SKM-1 (cell line): ENCODE results near the gene MARCHF3.

Source experiments
- DNase-seq: peaks from one replicate; lab custom pipeline; 2025; ENCODE audit not compliant: unreplicated experiment; lab: John Stamatoyannopoulos, UW

MARCHF3 gene

DNA sequence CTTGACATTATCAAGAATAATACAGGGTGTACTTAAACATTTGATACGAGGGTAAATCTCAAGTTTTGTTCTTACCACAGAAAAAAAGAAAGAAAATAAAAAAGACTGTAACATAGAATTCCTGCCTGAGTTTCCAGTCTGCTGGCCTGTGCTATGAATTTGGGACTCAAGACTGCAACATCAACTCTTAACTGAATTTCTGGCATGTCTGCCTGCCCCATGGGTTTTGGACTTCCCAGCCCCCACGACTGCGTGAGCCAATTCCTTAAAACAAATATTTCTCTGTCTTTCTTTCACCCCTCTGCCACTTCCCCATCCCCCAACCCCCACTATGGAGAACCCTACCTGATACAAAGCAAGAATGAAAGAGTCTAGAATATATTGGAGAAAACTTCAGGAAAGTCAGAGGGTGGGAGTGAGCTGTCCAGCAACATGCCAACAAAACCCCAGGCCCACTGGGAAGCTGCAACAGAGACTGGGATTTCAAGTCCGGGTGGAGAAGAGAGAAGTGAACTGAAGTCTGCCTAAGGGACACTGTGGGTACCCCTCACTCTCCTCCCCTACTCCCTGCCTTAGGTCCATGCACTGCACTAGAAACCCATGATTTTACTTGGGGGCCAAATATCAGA, 43.0 kb downstream of the MARCHF3 start:
- no peak for DNase-seq

DNA sequence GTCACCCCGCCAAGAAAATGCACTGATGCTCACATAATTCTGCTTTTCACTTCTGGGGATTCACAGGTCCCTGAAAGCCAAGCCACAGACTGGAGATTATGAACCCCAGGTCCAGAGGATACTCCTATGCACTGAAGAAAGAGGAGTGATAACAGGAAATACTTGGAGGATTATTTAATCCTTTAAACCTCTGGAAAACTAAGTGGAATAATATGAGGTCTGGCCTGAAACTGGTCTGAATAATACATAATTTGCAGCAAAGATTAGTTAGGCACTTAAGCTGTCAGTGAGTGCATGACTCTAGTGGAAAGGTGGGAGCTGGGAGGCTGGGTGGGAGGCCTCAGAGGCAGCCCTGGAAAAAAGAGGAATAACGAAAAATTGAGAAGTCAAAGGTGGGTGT, 45.7 kb downstream of the MARCHF3 start:
- DNase-seq, result no peak

DNA sequence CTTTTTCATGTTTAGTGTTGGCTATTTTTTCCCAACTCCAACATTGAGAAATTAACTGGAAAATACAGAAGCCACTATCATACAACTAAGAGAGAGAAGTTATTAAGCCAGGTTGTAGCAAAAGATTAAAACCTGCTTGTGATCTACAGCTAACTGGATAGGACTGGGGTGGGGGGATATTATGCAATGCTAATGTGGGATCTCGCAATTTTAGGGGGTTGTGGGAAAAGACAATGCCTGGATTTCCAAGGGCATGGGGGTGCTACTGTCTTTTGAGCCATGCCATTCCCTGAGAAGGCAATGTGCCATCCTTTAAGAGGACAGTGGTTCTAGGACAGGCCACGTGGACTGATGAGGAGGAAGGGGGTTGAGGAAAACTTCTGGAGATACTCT, 46.5 kb downstream of the MARCHF3 start:
- DNase-seq, result no peak

DNA sequence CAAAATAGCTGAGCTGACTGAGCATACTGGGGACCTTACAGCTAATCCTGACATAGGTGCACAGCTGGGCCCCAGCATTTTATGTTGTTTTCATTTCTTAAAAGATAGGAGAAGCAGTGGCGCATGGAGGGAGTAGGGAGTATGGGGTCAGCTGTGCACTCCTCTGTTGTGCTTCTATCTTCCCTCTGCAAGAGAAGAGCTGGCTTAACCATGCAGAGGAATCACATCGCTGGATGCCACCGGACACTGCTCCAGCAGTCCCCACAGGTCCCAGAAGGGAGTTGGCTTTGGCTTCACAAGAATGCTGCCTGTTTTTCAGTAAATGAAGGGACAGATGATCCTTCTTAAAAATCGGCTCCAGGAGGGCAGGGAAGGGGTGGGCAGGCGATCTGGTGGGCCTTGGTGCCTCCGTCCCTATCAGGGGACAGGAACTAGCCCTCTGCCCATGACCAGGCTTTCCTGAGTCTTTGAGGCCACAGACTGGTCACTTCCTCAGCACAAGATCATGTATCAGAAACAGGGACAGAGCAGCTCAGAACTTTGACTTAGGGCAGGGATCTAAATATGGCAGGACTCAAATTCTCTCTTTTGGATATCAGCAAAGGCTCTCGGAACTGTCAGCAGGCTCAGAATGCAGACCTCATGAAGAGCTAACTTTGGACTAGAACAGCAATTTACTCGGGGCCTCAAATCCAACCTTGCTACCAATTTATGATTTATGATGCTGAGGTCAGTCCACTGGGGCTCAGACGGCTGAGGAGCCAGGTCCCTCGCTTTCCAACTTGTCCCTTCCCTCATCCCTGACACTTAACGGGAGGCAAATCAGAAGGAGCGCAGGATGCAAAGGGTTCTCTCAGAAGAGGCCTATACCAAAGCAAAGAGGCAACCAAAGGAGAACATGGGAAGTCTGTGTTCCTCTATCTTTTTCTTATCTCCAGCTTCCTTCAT, 47.2 kb downstream of the MARCHF3 start:
- DNase-seq, result no peak

DNA sequence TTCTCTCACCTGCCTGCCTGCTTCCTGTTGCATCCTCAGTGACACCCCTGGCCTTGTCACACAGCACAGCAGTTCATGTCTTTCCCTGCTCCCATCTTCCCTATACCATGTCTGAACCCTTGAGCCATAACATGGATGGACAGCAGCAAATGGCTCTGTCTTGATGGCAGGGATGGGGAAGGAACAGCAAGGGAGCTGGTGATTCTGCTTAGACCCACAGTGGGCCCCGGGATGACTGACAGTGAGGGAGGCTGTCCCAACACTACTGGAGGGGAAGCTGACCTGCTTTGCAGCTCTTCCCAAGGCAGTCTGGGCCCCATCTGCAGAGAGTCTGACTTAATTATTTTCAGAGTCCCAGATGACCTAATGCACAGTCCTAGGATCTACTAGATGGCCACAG, 48.2 kb downstream of the MARCHF3 start:
- DNase-seq, result no peak

DNA sequence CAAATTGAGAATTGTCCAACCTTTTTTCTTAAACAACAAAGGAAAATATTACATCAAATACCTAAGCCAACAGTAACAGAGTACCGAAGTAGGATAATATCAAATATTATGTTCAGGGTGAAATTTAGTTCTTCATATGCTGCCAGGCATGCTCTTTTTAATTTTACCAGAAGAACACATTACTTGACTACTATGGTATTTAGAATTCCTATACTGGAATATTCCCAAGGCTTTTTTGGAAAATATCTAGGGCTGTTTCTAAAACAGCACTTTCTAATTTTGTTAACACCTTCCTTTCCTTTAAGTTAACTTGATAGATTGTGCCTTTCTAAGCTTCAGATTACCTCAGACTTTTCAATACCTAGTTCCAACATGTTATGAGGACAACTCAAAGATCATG, 48.7 kb downstream of the MARCHF3 start:
- DNase-seq, result no peak

DNA sequence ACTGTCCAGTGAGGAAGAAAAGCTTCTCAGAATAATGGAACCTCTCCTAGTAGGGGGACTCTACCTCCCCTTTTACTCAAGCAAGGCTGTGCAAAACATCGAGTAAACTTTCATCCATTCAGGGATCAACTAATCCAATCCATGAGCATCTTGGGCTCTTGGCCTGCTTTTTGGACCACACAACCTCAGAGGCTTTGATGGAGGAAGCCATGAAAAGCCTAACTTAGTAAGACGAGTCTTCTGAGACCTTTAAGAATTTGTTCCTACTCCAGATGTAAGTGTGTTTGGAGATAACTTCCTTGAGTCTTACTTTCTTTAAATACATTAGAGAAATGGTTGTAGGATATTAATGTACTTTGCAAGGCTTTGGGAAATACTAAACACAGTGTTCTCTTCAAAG, 49.1 kb downstream of the MARCHF3 start:
- no peak for DNase-seq

DNA sequence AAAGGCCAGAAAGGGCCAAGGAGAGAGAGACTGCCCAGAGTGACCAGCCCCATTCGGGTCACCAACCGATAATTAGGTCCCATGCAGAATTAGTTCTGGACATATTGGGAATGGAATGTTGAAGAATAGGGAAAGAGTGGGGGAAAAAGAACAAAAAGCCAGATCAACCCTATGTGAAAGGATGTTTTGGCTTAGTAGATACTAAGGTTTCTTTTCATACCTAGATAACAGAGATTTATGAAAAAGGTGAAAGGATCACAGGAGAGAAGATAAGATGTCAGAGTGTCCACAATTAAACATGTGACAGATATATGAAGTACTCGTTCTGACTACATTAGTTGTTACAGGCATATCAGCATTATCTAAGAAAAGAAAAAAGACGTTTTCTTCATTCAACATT, 52.1 kb downstream of the MARCHF3 start:
- DNase-seq, result no peak

DNA sequence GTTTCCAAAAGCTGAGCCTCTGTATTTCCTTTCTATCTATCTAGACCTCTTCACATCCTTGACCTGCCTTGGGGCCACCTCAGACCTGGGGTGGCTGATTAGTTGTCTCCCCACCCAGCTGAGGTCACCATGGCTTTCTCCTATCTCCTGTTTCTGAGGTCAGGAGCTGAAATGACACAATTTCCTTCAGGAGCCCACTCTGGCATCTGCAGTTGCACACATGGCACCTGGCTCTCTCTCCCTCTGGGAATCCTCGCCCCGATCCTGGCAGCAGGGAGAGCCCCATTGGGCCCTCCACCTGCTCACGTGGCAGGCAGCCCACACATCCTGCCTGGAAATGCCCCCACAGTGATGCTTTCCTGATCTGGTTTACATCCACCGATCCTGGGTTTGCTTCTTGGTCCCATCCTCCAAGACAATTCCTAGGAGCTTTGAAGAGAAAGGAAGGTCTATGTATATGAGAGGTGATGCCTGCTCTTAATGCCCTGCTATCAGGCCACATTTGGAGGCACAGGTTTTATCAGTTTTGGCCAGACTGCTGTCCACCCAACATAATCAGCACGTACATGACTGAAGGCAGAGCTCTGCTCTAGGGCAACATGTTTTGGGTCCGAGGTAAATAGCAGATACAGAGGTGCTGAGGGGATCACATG, 53.7 kb downstream of the MARCHF3 start:
- no peak for DNase-seq

DNA sequence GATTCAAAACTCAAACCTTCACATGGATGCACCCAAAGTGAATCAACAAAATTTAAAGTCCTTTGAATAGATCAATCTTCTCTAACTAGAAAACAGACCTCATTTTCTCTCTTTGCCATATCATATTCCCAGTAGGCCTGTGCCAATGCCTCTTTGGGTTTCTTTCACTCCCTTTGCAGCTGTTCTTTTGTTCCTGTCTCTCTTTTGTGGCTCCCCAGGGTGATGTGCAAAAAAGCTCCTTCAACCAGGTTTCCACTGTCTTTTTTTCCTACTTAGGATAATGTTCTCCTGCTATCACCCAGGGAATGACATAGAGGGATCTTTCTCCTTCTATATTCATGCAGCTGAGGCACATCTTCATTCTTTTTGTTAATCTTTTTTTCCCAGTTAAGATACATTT, 54.6 kb downstream of the MARCHF3 start:
- no peak for DNase-seq

DNA sequence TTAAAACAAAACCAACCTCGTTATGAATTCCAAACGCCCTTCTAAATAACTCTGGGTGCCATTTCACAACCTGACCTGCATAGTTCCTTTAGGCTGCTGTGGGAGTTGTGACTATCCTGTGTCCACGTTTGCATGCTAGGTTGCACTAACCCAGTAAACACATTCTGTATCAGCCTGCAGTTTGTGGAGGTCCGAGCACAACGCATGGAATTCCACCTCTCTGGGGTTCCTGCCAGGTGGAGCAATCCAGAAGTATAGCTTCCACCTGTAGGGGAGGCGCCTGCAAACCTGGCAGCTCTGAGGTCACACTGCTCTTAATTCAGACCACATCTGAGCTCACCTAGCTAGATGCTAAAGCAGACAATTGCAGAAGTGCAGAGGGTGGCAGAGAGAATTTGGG, 57.2 kb downstream of the MARCHF3 start:
- no peak for DNase-seq

DNA sequence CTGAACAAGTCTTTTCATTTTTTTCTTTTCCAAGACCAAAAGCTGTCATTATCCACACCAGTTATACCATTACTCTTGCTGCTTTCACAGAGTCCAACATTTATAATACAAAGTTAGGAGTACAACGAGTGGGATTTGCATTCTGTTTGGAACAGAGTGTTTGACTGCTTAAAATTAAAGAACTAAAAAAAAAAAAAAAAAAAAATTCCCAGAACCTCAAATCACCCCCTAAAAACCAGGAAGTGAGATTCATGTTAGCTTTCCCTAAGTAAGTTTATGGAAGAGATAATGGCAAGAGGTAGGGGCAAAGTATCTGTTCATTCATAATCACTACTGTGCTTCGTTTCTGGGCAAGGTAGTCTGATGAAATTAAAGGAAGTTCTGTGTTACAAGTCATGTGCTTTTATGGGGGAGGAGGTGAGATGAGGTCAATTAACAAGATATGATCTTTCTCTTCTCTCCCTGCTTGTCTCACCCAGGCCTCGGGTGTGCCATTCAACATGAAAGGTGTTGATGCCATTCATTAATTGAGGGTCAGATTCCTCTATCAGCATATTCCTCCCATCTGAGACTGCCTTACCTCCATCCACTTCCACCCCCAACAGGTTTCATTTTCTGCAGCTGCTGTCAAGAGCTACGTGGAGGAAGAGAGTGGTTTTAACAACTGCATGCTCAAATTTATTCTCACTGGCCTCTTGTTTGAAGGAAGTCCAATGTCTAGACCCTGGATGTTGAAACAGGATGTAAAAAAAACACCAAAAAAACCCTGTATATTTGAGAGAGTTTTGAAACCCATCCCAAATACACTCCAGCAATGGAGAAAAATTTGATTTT, 58.1 kb downstream of the MARCHF3 start:
- peak; percentile 91 for DNase-seq

DNA sequence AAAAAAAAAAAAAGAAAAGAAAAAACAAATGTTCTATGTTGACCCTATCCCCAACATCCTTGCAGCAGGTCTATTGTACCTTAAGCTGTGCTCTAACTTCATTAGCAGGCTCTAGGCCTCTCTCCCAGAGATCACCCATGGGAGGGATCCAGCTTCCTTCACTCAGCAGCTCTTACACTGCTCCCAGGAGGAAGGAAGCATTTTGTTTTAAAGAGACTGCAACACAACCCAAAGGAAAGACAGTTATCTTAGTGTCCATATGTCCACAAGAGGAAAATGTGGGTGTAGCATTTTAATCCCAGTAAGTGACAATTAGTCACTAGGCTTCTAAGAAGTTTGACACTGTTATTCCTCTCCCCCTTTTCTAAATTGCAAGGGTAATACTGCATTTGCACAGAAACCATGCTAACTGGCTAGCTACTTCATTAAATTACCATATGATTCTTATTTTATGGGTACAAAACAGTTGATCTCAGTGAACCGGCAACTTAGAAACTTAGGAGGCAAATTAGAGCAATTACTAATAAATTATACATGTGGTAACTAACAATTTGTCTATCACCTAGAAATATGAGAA, 58.8 kb downstream of the MARCHF3 start:
- no peak for DNase-seq

DNA sequence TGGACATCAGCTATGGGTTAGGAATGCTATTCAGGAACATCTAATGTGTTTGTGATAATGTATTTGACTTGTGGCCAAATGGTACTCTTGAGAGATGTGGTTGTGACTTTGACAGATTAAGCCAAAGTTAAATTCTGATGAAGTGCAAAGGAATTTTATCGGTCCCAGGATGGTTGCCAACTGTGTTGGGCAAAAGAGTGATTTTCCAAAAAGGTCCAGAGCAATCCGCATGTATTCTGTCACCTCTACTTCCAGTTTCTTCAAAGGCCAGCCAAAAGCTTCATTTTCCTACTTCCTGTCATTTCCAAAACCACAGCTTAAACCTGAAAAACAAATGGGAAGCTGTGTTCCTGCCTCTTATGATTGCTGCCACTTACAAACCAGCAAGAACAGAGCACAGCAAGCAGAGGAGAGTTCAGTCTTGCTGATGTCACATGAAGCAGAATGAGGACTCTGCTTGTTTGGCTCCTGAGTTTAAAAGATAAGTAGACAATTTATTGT, 59.8 kb downstream of the MARCHF3 start:
- DNase-seq, result no peak

DNA sequence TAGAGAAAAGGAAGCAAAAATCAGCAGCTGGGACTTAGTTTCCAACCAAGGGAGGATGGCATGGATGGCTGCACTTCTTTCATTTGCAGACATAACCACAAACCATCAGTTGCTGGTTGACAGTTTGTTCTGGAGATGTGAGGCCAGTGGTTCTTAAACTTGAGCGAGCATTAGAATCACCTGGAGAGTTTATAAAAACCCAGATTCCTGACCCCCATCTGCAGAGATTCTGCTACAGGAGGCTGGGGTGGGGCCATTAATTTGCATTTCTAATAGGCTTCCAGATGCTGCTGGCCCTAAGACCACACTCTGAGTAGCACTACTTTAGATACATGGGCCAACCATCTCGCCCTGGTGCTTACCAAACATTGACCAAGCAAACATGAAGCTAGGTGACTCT, 60.8 kb downstream of the MARCHF3 start:
- no peak for DNase-seq

DNA sequence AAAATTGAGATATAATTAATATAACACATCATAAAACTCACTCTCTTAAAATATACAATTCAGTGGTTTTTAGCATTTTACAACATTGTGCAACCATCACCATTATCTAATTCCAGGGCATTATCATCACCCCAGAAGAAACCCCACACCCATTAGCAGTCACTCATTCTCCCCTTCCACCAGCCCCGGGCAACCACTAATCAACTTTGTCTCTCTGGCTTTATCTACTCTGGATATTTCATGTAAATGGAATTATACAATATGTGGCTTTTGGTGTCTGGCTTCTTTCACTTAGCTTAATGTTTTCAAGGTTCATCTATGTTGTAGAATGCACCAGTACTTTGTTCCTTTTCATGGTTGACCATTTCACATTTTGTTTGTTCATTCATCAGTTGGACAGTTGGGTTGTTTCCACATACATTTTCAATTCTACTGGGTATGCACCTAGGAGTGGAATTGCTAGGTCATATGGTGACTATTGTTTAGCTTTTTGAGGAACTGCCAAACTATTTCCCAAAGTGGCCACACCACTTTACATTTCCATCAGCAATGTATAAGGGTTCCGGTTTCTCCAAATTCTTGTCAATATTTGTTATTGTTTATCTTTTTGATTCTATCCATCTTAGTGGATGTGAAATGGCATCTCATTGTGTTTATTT, 62.4 kb downstream of the MARCHF3 start:
- no peak for DNase-seq

DNA sequence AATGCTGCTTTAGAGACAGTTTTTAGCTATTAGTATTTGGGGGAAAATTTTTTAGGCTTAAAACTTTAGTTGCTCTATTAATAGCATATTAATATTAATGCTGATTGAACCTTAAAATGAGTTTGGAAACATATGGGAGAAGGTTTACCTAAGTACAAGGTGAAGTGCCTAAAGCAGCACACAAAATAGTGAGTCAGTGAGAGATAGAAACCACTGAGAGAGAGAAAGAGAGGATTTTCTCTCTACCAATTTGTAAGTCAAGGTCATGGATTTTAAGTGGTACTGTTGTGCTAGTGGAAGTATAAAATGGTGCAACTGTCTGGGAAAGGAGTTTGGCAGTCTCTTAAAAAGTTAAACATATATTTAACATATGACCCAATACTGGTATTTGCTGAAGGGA, 64.9 kb downstream of the MARCHF3 start:
- no peak for DNase-seq

DNA sequence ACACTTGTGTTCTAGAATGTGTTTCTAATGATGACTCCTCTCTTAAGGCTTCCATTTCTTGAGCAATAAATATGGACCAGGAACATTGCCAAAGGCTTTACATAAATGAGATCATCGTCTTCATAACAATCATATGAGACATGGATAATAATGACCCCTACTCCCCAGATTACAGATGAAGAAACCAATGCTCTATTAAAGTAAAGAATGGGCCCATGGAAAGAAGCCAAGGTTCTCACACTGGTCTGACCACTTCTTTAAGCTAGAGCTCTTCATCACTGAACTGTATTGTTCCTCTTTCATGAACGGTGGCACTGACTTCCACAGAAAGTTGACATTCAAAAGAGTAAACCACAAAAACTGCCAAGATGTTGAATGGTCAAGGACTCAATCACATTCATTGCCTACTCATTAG, 65.3 kb downstream of the MARCHF3 start:
- no peak for DNase-seq

DNA sequence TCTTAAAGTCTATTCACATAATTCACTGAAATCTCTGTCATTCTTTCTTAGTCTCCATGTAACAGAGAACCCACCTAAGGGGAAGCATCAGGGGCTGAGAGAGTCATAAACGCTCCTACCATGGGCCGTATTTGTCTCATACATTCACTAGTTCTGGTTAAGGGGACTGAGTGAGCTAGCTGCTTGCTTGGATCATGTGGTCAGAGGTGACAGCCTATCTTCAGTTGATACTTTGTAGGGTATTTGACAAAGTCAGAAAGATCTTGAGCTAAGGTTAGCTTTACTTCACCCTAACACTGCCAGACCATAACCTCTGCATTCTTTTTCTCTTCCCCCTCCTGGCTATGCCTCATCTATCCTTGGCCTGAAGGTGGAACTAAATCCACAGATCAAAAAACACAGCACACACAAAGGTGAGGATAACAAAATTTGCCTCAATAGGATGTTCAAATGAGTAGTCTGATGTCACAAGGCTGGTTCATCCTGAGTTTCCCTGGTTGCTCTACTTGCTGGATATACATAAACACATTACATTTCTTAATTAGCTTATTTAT, 66.5 kb downstream of the MARCHF3 start:
- DNase-seq, result no peak

DNA sequence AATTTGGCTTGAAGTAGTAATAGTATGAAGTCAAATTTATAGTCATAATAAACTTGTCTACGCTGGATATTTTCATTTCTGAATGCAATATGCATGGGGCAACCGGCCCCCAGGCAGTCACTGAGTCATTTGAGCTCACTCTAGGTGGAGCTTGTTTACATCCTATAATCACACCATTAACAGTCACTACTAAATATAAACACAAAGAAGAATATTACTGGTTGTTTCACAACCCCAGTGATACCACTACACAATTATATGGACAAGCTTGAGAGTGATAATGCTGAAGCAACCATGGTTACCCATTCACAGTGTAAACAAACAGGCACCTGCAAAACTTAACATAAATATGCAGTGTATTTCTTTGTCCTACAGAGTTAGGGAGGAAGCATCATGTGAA, 68.7 kb downstream of the MARCHF3 start:
- DNase-seq, result no peak
